ENCODE data around the gene CD164L2.
"Not testable (repeated sequence)": the region's sequence is repeated elsewhere in the genome, so short reads cannot be mapped to it uniquely, and the experiment has no call there.

Gene CD164L2

GRCh38 chr1:27383039-27383605 lies at the start of gene CD164L2:
CD164L2 (minus strand) TSS chr1:27383333; CDS start chr1:27383239, 94 bp downstream.
- no peak for DNase-seq (ENCODE audit: low spot score)

- DNase-seq (ENCODE audit: low spot score), result not testable (repeated sequence)
Observed at GRCh38 chr1:27432725-27433124, 49.6 kb upstream of the CD164L2 start.

- DNase-seq (ENCODE audit: low spot score), result no peak
Observed at GRCh38 chr1:27431601-27431940, 48.4 kb upstream of the CD164L2 start.

- peak; percentile 78 for DNase-seq (ENCODE audit: low spot score)
Observed at GRCh38 chr1:27430903-27431600, 47.9 kb upstream of the CD164L2 start.

- DNase-seq (ENCODE audit: low spot score), result no peak
Observed at GRCh38 chr1:27429029-27429425, 45.9 kb upstream of the CD164L2 start.

GRCh38 chr1:27428316-27429028 lies 45.3 kb upstream of the CD164L2 start:
- no peak for DNase-seq (ENCODE audit: low spot score)

- DNase-seq (ENCODE audit: low spot score), result no peak
Observed at GRCh38 chr1:27427816-27428315, 44.7 kb upstream of the CD164L2 start.

- peak; percentile 53 for DNase-seq (ENCODE audit: low spot score)
Observed at GRCh38 chr1:27427329-27427728, 44.2 kb upstream of the CD164L2 start.

- no peak for DNase-seq (ENCODE audit: low spot score)
Observed at GRCh38 chr1:27423709-27424108, 40.6 kb upstream of the CD164L2 start.

GRCh38 chr1:27418326-27419185 lies 35.4 kb upstream of the CD164L2 start:
- peak; percentile 90 for DNase-seq (ENCODE audit: low spot score)

GRCh38 chr1:27417713-27418112 lies 34.6 kb upstream of the CD164L2 start:
- DNase-seq (ENCODE audit: low spot score), result no peak

GRCh38 chr1:27416387-27417111 lies 33.4 kb upstream of the CD164L2 start:
- peak; percentile 74 for DNase-seq (ENCODE audit: low spot score)

- no peak for DNase-seq (ENCODE audit: low spot score)
Observed at GRCh38 chr1:27414091-27414490, 31.0 kb upstream of the CD164L2 start.

- DNase-seq (ENCODE audit: low spot score), result no peak
Observed at GRCh38 chr1:27413004-27413403, 29.9 kb upstream of the CD164L2 start.

GRCh38 chr1:27412502-27412901 lies 29.4 kb upstream of the CD164L2 start:
- no peak for DNase-seq (ENCODE audit: low spot score)

GRCh38 chr1:27410709-27411108 lies 27.6 kb upstream of the CD164L2 start:
- no peak for DNase-seq (ENCODE audit: low spot score)

- DNase-seq (ENCODE audit: low spot score), result no peak
Observed at GRCh38 chr1:27409669-27410068, 26.5 kb upstream of the CD164L2 start.

GRCh38 chr1:27408151-27408550 lies 25.0 kb upstream of the CD164L2 start:
- DNase-seq (ENCODE audit: low spot score), result no peak

- not testable (repeated sequence) for DNase-seq (ENCODE audit: low spot score)
Observed at GRCh38 chr1:27406791-27407190, 23.7 kb upstream of the CD164L2 start.

- DNase-seq (ENCODE audit: low spot score), result peak; percentile 51
Observed at GRCh38 chr1:27406362-27406680, 23.2 kb upstream of the CD164L2 start.

GRCh38 chr1:27405598-27406361 lies 22.6 kb upstream of the CD164L2 start:
- DNase-seq (ENCODE audit: low spot score), result not testable (repeated sequence)

All from globus pallidus (tissue), 1 donor.